HepG2 (cell line): Measurements from ENCODE around the gene TRIM72. TPM values are rescaled to one million over a fixed set of nuclear protein-coding genes. Genes with fewer than 3 reads are reported as not detected.

Experiments
- ATAC-seq: fragments of 200-7000 bp; cut with Tn5 transposase; 3 replicates; pipeline ENCODE4 v1.9.1; 2020; ENCODE audit warnings: mild to moderate bottlenecking, moderate library complexity
- BruUV-seq: library from RNA; stranded (reverse); fragments of 400-500 nt; replicated peaks from 2 replicates; lab custom pipeline; 2021; lab: Mats Ljungman, UMichigan
- CTCF ChIA-PET: fragments of 300-600 bp; formaldehyde crosslinking; extraction: SDS; loops from one replicate; lab custom pipeline; 2021; ENCODE audit warnings: low total read pairs, inconsistent platforms, low intra/inter-chr PET ratio; lab: Yijun Ruan, JAX
- POLR2A ChIA-PET: fragments of 350-600 bp; sonication (Branson Sonifier 250); formaldehyde crosslinking; loops from one replicate; lab custom pipeline; 2020; ENCODE audit warnings: antibody characterized with exemption, inconsistent platforms; lab: Yijun Ruan, JAX
- DNase-seq: peaks from one replicate; pipeline ENCODE4 v3.0.0-alpha.2; 2015; ENCODE audit warnings: low spot score
- FAIRE-seq: peaks from 3 replicates; lab custom pipeline; 2011; peaks lifted over from hg19 to GRCh38; lab: Jason Lieb, UNC
- H2AFZ ChIP-seq: one replicate; pipeline ENCODE4 v1.6.1; 2011; ENCODE audit warnings: low read length, inconsistent platforms
- H3K27ac ChIP-seq: fragments of 300-600 bp; 3 replicates; pipeline ENCODE4 v1.8.0; 2011; ENCODE audit warnings: mixed run types, mild to moderate bottlenecking, mixed read lengths, low read length, inconsistent platforms; ENCODE audit not compliant: insufficient read depth; ENCODE audit errors: extremely low read length
- H3K27me3 ChIP-seq, 2 experiments: fragments of 200-600 bp in 1 of 2; 2 replicates in 1 of 2; 3 replicates in 1 of 2; pipeline versions ENCODE4 v1.6.0 to v1.8.0; 2011; ENCODE audit warnings: low read length in 2 of 2, mild to moderate bottlenecking in 2 of 2, moderate library complexity in 2 of 2, inconsistent platforms in 1 of 2; ENCODE audit not compliant: insufficient read depth in 2 of 2, control insufficient read depth in 1 of 2
- H3K36me3 ChIP-seq, 2 experiments: fragments of 200-600 bp in 1 of 2; replicated peaks in 1 of 2; 2 replicates in 1 of 2; 3 replicates in 1 of 2; pipeline versions ENCODE4 v1.5.1 to v1.8.0; 2011; ENCODE audit warnings: low read length in 2 of 2, inconsistent platforms in 1 of 2; ENCODE audit not compliant: insufficient read depth in 2 of 2, control insufficient read depth in 1 of 2
- H3K4me1 ChIP-seq: 2 replicates; pipeline ENCODE4 v1.5.1; 2012; ENCODE audit warnings: low read length, inconsistent platforms; ENCODE audit not compliant: insufficient read depth
- H3K4me2 ChIP-seq: 2 replicates; pipeline ENCODE4 v1.6.0; 2011; ENCODE audit warnings: low read depth, low read length, inconsistent platforms
- H3K4me3 ChIP-seq, 3 experiments: fragments of 200-600 bp in 1 of 3; sonication (generic), shearing (Covaris generic) in 1 of 3; replicated peaks in 1 of 3; 2 replicates each; pipeline ENCODE4 v1.5.1; 2011 to 2016; ENCODE audit warnings: low read length in 3 of 3, inconsistent platforms in 2 of 3, low read depth in 2 of 3, mild to moderate bottlenecking in 2 of 3, control low read depth in 1 of 3, mixed read lengths in 1 of 3; ENCODE audit not compliant: insufficient read depth in 1 of 3
- H3K79me2 ChIP-seq: one replicate; pipeline ENCODE4 v1.6.1; 2011; ENCODE audit warnings: low read length, inconsistent platforms; ENCODE audit not compliant: insufficient read depth
- H3K9ac ChIP-seq: 2 replicates; pipeline ENCODE4 v1.6.0; 2011; ENCODE audit warnings: mild to moderate bottlenecking, low read depth, low read length, inconsistent platforms; ENCODE audit not compliant: insufficient read depth
- H3K9me3 ChIP-seq: 2 replicates; pipeline ENCODE4 v1.5.1; 2012; ENCODE audit warnings: mild to moderate bottlenecking, low read length
- H4K20me1 ChIP-seq: 2 replicates; pipeline ENCODE4 v1.6.0; 2011; ENCODE audit warnings: inconsistent platforms, mild to moderate bottlenecking, low read length, moderate library complexity; ENCODE audit not compliant: insufficient read depth
- BCL6 ChIP-seq: IDR thresholded peaks from 2 replicates; pipeline ENCODE4 v1.6.1; 2016; ENCODE audit warnings: missing genetic modification reagents, missing compliant biosample characterization
- KMT2B ChIP-seq: IDR thresholded peaks from 2 replicates; pipeline ENCODE4 v1.6.1; 2016; ENCODE audit warnings: missing genetic modification reagents, missing compliant biosample characterization
- MBNL3 ChIP-seq: fragments of 250-450 bp; sonication (Bioruptor Pico); conservative IDR thresholded peaks from 2 replicates; pipeline ENCODE4 v1.8.0; 2022; ENCODE audit warnings: mild to moderate bottlenecking, inconsistent platforms
- NFE2L1 ChIP-seq: sonication (generic); formaldehyde crosslinking; IDR thresholded peaks from 2 replicates; pipeline ENCODE4 v1.4.0; 2020; ENCODE audit warnings: missing genetic modification reagents, mild to moderate bottlenecking, borderline replicate concordance
- NR2C2 ChIP-seq: sonication (generic); formaldehyde crosslinking; IDR thresholded peaks from 2 replicates; pipeline ENCODE4 v1.4.0; 2020; ENCODE audit warnings: missing genetic modification reagents, mild to moderate bottlenecking, moderate library complexity, borderline replicate concordance
- PAWR ChIP-seq: sonication (generic); formaldehyde crosslinking; IDR thresholded peaks from 2 replicates; pipeline ENCODE4 v1.4.0; 2020; ENCODE audit warnings: missing genetic modification reagents, mild to moderate bottlenecking, borderline replicate concordance
- ZEB1 ChIP-seq: IDR thresholded peaks from 2 replicates; pipeline ENCODE4 v1.6.1; 2012; ENCODE audit warnings: mild to moderate bottlenecking, low read depth, inconsistent platforms; ENCODE audit not compliant: insufficient replicate concordance
- ZNF124 ChIP-seq: sonication (generic); formaldehyde crosslinking; IDR thresholded peaks from 2 replicates; pipeline ENCODE4 v1.4.0; 2020; ENCODE audit warnings: missing genetic modification reagents
- ZNF350 ChIP-seq: sonication (generic); formaldehyde crosslinking; IDR thresholded peaks from 2 replicates; pipeline ENCODE4 v1.4.0; 2020; ENCODE audit warnings: mild to moderate bottlenecking, low read depth, missing genetic modification reagents, borderline replicate concordance
- ZNF556 ChIP-seq: sonication (generic); formaldehyde crosslinking; IDR thresholded peaks from 2 replicates; pipeline ENCODE4 v1.4.0; 2020; ENCODE audit warnings: mild to moderate bottlenecking, missing genetic modification reagents, borderline replicate concordance
- ZNF761 ChIP-seq: sonication (generic); formaldehyde crosslinking; conservative IDR thresholded peaks from 2 replicates; pipeline ENCODE4 v1.4.0; 2020; ENCODE audit warnings: mild to moderate bottlenecking, missing genetic modification reagents
- WGBS: methylation state at CpG from one replicate; pipeline ENCODE4 v1.1.6; 2017; ENCODE audit warnings: low lambda C conversion rate; 5-methylcytosine and 5-hydroxymethylcytosine counted together
- in situ Hi-C: cut with HindIII; loops from 2 replicates; pipeline ENCODE4 v1.10.0; 2017; ENCODE audit warnings: low pct_unique_long_range_greater_than_20kb; ENCODE audit not compliant: extremely low pct_ligation_motif_present
- intact Hi-C: fragments of 100-400 bp; cut with micrococcal nuclease; formaldehyde crosslinking; loops from one replicate; pipeline ENCODE4 v1.10.0; 2022; ENCODE audit not compliant: unreplicated experiment
- polyA plus RNA-seq, 8 experiments: library from polyadenylated mRNA; depleted of rRNA in 3 of 8; stranded (reverse) in 7 of 8; unstranded in 1 of 8; fragments of >200 nt; fragmentation: Illumina TruSeq in 4 of 8; extraction: Trizol in 4 of 8; gene quantifications; 2 replicates each; pipeline versions ENCODE4 v1.2.1 to v1.2.3, GENCODE V29; 2011 to 2016; ENCODE audit warnings: low read depth in 4 of 8, missing spikeins in 1 of 8, mixed read lengths in 1 of 8; ENCODE audit not compliant: insufficient read depth in 1 of 8
- total RNA-seq, 5 experiments: library from RNA; depleted of rRNA; stranded (reverse); fragments of >200 nt; fragmentation: Illumina TruSeq; extraction: Trizol; gene quantifications; 2 replicates each; pipeline ENCODE4 v1.2.3, GENCODE V29; 2016; ENCODE audit warnings: low read depth in 1 of 5
- TF ChIP-seq, protein P1 (sequence below): sonication (generic); formaldehyde crosslinking; IDR thresholded peaks from 2 replicates; pipeline ENCODE4 v1.5.0; 2020; ENCODE audit warnings: missing genetic modification reagents

The TRIM72 gene
- total and polyA plus RNA-seq, 2 of the 13 experiments (the other 11 are each of a cell fraction or from before 2014, with no cell fraction given), result not detected

DNA sequence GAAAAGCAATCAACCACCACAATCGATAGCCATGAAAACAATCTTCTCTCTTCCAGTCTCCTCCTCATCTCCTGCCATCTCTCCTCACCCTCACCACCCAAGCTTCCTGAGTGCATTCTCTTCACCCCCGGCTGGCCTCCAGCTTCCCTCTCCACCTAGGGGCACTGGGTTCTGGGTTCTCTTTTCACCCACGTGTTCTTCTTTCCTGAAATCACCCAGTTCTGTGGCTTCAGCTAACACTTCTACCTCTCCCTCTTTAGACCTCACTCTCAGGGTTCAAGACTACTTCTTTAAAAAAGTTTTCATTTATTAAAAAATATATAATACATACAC lies 54.1 kb downstream of the TRIM72 start (continued):
- TF ChIP-seq ZNF124 (CRISPR knock-in tag) (no peak), MBNL3 (CRISPR knock-in tag) (no peak), PAWR (CRISPR knock-in tag) (no peak), BCL6 (no peak)
- TF ChIP-seq, protein P1, sequence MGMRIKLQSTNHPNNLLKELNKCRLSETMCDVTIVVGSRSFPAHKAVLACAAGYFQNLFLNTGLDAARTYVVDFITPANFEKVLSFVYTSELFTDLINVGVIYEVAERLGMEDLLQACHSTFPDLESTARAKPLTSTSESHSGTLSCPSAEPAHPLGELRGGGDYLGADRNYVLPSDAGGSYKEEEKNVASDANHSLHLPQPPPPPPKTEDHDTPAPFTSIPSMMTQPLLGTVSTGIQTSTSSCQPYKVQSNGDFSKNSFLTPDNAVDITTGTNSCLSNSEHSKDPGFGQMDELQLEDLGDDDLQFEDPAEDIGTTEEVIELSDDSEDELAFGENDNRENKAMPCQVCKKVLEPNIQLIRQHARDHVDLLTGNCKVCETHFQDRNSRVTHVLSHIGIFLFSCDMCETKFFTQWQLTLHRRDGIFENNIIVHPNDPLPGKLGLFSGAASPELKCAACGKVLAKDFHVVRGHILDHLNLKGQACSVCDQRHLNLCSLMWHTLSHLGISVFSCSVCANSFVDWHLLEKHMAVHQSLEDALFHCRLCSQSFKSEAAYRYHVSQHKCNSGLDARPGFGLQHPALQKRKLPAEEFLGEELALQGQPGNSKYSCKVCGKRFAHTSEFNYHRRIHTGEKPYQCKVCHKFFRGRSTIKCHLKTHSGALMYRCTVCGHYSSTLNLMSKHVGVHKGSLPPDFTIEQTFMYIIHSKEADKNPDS (CRISPR knock-in tag), result no peak

DNA sequence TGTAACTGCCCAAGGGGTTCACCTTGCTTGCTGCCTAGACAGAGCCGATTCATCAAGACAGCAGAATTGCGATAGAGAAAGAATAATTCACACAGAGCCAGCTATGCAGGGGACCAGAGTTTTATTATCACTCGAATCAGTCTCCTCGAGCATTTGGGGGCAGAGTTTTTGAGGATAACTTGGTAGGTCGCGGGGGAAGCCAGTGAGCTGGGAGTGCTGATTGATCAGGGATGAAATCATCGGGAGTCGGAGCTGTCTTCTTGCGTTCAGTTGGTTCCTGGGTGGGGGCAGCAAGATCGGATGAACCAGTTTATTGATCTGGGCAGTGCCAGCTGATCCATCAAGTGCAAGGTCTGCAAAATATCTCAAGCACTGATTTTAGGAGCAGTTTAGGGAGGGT lies 55.0 kb downstream of the TRIM72 start:
- Histone ChIP-seq H3K9ac (no peak overlapping the region), H3K4me2 (no peak overlapping the region), H3K36me3 (no peaks in the 10 kb centered on the region), H3K27ac (no peak overlapping the region), H3K9me3 (no peaks in the 10 kb centered on the region), H3K4me3 (no peak overlapping the region), H4K20me1 (no peaks in the 10 kb centered on the region), H3K4me1 (no peaks in the 10 kb centered on the region), H3K79me2 (no peaks in the 10 kb centered on the region), H2AFZ (no peak overlapping the region), H3K27me3 (peaks cover 0 to 24% of the 10 kb centered on the region in 2 experiments; a peak in 3 of 5 replicates)
- in situ Hi-C loops, result no loop called here
- no TSS peak for BruUV-seq
- FAIRE-seq (no peak), DNase-seq (no peak), ATAC-seq (no peak)
- intact Hi-C loops, result no loop called here
- ChIA-PET POLR2A (no interaction called here), CTCF (no interaction called here)
- no peak for TF ChIP-seq ZNF556 (CRISPR knock-in tag)
- no peak for TF ChIP-seq NR2C2
- no peak for TF ChIP-seq NFE2L1 (CRISPR knock-in tag)
- no peak for TF ChIP-seq KMT2B (CRISPR knock-in tag)
- no peak for TF ChIP-seq ZEB1
- no peak for TF ChIP-seq ZNF761 (CRISPR knock-in tag)
- no peak for TF ChIP-seq ZNF350 (CRISPR knock-in tag)
- WGBS, result 26% methylated on average over 10 of the region's 10 CpGs
